Astrocyte of the cerebellum (primary cell): Measurements from ENCODE around the gene PLBD1.

Source experiments
- DNase-seq: peaks from one replicate; pipeline ENCODE4 v3.0.0-alpha.2; 2011; ENCODE audit warnings: low read depth
- H3K4me3 ChIP-seq: 2 replicates; pipeline ENCODE4 v1.5.1; 2011; ENCODE audit warnings: mild to moderate bottlenecking, low read depth, low read length, moderate library complexity
- in situ Hi-C: cut with HindIII; loops from 2 replicates; pipeline ENCODE4 v1.10.0; 2017; ENCODE audit warnings: low sequenced_read_pairs
- TF ChIP-seq, protein P1 (sequence below): IDR thresholded peaks from 2 replicates; pipeline ENCODE4 v1.5.1; 2012; ENCODE audit warnings: low read length, low read depth, moderate library complexity, mild to moderate bottlenecking; ENCODE audit errors: missing control alignments

Gene PLBD1, protein sequence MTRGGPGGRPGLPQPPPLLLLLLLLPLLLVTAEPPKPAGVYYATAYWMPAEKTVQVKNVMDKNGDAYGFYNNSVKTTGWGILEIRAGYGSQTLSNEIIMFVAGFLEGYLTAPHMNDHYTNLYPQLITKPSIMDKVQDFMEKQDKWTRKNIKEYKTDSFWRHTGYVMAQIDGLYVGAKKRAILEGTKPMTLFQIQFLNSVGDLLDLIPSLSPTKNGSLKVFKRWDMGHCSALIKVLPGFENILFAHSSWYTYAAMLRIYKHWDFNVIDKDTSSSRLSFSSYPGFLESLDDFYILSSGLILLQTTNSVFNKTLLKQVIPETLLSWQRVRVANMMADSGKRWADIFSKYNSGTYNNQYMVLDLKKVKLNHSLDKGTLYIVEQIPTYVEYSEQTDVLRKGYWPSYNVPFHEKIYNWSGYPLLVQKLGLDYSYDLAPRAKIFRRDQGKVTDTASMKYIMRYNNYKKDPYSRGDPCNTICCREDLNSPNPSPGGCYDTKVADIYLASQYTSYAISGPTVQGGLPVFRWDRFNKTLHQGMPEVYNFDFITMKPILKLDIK

DNA sequence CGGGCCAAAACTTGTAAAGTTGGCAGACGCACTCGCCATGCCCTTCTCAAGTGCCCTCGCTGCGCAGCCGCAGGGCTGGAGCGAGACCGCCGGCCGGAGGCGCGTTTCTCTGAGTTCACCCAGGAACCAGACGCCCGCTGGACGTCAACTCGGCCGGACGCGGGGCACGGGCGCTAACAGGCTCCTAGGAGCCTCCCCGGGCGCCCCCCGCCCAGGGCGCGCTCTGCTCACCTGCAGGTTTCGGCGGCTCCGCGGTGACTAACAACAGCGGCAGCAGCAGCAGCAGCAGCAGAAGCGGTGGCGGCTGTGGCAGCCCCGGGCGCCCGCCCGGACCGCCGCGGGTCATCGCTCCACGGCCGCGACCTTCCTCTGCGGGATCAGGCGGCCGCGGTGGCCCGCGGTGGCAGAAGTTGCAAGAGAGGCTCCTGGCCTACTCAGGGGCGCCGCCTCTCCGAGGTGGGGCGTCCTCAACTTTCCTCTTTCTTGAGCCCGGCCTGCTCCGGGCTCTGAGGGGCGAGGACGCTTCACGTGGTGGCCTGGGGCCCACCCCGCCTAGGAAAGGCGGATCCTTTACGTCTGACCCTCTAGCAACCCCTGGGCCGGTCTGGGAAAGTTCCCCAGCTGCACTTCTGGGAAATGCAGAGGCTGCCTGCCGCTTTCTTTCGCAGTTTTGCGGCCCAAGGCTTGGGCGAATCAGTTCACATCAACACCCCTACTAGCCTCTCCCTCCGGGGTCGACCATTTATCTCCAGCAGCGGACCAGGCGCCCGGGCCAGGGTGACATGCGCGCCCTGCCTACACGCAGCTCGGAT, at the start of gene PLBD1:
Gene PLBD1 (minus strand): TSS at position 533 of the 812 bp plus-strand sequence. CDS start 187 bp downstream, at position 346.
- TF ChIP-seq, protein P1, sequence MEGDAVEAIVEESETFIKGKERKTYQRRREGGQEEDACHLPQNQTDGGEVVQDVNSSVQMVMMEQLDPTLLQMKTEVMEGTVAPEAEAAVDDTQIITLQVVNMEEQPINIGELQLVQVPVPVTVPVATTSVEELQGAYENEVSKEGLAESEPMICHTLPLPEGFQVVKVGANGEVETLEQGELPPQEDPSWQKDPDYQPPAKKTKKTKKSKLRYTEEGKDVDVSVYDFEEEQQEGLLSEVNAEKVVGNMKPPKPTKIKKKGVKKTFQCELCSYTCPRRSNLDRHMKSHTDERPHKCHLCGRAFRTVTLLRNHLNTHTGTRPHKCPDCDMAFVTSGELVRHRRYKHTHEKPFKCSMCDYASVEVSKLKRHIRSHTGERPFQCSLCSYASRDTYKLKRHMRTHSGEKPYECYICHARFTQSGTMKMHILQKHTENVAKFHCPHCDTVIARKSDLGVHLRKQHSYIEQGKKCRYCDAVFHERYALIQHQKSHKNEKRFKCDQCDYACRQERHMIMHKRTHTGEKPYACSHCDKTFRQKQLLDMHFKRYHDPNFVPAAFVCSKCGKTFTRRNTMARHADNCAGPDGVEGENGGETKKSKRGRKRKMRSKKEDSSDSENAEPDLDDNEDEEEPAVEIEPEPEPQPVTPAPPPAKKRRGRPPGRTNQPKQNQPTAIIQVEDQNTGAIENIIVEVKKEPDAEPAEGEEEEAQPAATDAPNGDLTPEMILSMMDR, result no peak
- no peak for DNase-seq
- in situ Hi-C loops, result no loop called here
- peak within 1 kb of the TSS; percentile 44 for H3K4me3 ChIP-seq

DNA sequence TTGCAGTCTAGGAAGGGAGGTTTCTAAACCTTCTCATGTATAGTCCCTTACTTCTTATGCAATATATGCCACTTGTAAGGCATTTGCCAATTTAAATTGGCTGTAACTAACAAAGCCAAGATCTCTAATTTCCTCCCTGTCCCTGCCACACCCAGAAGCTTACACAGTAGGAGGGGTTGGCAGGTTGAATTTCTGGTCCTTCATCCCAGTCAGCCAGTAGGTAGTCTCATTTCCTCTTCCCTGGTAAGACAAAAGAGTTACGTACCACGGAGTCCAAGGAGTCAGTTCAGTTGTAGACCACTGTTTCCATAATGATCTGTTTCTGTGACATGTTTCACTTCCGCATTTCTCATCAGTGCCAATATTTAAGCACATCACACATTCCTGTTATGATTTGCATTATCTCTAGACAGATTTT, 47.0 kb upstream of the PLBD1 start:
- TF ChIP-seq, protein P1, result no peak
- DNase-seq, result no peak
- H3K4me3 ChIP-seq, result no peak overlapping the region
- in situ Hi-C loops, result no loop called here

DNA sequence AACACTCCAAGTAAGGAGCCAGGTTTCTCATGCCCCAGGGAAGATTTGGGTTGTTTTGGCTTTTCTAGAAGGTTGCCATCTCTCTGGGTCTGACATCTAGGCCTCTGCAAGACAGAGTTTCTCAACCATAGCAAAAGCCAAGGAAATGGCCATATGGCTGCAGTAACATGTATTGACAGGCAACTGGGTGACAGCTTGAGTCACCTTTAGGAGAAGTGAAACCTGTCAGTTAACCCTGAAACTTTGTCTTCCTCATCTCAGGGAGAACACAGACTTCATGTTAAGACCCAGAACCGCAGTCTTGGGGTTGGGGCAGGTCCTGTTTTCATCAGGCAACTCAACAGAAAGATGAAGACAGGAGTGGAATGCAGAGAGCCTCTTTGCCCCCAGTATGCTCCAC, 46.0 kb upstream of the PLBD1 start:
- DNase-seq, result no peak
- no peak overlapping the region for H3K4me3 ChIP-seq
- TF ChIP-seq, protein P1, result no peak

DNA sequence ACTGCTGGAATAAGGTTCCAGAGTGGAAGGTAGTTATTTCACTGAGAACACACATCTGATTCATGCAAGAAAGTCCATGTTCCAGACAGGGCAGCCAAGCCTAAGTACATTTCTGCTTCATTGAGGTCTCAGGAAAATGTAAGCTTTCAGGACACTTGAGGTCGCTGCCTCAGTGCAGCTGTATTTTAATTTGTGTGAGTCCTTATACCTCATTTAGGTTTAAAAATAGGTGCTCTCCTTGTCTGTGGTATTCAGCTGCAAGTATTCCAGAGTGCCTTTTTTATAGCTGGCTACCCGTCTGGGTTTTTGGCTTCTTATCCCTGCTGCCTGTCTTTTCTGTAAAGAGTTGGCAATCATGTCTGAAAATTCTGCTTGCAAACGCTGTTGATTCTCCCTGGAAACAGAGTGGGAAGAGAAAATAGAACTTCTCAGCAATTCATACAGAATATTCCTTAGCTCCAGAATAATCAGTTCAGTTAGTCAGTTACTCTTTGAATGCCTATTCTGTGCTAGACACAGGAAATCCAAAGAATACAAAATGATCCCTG, 45.3 kb upstream of the PLBD1 start:
- no peak overlapping the region for H3K4me3 ChIP-seq
- TF ChIP-seq, protein P1, result no peak
- DNase-seq, result no peak
- in situ Hi-C loops, result no loop called here

More for the DNA sequence above, 46.0 kb upstream of the PLBD1 start:
- in situ Hi-C loops, result no loop called here

DNA sequence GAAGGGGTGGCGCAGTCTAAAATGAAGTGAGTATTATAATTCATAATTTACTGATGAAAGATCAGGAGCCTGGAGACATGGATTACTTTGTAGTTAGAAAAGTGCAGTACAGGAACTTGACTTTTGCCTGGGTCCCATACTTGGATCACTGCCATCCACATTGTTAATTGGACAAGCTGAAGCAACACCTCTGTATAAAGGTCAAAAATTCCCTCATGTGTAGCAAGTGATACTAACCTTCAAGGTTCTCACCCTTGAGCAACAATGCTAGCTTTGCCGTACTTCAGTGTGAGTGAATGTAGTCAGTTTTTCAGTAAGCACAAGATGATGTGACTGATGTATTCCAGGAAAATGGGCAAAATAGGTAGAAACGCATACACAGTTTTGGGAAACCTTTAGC, 44.6 kb upstream of the PLBD1 start:
- DNase-seq, result no peak
- no peak overlapping the region for H3K4me3 ChIP-seq
- in situ Hi-C loops, result no loop called here

DNA sequence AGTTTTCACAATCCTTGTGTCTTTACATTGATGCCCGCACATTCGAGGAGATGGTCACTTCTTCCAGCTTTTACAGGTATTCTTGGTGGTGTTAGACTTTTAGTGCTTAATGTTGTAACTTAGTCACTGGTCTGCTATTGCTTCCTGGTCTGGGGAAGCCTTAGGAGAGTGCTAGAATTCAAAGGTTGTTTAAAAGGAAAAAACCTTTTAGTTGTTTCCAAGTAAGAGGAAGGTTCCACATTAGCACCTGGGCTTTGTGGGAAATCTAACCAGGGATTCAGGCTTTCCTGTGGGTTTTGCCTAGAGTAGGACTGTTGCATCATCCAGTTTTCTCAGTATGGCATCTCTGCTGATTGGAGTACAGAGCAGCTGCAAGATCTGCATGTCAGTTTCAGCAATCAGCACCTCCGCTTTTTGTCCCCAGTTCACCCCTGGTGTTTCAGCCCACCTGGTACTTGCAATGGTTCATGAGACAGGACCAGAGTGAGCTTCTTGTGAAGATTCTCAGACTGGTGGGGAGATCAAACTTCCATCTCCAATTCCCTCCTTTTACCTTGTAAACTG, 44.0 kb upstream of the PLBD1 start:
- DNase-seq, result no peak
- TF ChIP-seq, protein P1, result no peak
- no peak overlapping the region for H3K4me3 ChIP-seq
- in situ Hi-C loops, result no loop called here

More for the DNA sequence above, 44.6 kb upstream of the PLBD1 start:
- TF ChIP-seq, protein P1, result no peak
